ENCODE measurements around the gene NFATC2.
"Not testable (repeated sequence)": the region's sequence is repeated elsewhere in the genome, so short reads cannot be mapped to it uniquely, and the experiment has no call there.

The NFATC2 gene

DNA sequence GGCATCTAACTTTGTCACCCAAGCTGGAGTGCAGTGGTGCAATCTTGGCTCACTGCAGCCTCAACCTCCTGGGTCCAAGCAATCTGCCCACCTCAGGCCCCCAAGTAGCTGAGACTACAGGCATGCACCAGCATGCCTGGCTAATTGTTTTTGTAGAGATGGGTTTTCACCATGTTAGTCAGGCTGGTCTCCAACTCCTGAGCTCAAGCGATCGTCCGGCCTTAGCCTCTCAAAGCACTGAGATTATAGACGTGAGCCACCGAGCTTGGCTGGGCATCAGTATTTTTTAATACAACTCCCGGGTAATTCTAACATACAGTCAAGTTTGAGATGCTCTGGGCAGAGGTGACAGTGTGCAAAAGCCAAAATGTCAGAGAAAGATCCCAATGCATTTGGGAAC lies 73.5 kb downstream of the NFATC2 start:
- DNase-seq, result no peak

DNA sequence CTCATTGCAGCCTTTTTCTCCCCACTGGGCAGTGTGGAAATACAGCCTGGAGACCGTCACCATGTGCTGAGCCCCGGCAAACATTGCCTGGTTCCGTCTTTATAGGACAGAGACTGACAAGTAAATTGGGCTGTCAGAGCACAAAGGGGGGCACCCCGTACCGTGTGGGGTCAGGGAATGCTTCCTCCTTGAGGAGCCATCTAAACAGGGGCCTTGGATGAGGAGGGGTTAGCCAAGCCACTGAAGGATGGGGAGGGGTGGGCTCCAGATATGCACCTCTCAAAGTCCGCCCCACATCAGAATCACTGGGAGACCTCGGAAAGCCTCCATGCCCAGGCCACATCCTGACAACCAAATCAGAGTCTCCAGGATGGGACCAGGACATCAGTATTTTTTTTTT lies 73.9 kb downstream of the NFATC2 start:
- DNase-seq, result no peak

DNA sequence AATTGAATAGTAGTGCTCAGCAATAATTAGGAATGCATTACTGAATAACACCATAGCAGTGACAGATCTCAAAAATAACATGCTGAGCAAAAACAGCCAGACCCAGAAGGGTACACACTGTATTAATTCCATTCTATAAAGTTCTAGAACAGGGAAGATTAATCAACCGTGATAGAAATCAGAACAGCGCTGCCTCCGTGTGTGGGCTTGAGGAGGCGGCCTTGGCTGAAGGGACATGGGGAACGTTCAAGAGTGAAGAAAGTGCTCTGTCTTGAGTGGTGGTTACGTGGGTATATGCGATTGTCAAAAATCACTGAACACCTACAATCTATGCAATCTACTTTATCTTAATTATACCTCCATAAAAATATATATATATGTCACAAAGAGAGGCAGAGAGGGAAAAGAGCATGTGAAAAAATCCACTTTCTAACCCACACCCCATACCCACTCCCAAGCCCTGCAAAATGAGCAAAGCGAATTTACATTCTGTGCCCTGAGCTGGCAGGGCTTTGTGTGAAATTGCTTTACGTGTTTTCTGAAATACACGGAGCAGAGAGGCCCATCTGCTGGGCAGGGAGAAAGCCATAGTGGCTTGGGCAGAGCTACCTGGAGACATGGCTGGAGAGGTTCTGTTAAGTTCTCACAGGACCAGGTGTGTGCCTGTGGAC lies 74.4 kb downstream of the NFATC2 start:
- DNase-seq, result no peak

DNA sequence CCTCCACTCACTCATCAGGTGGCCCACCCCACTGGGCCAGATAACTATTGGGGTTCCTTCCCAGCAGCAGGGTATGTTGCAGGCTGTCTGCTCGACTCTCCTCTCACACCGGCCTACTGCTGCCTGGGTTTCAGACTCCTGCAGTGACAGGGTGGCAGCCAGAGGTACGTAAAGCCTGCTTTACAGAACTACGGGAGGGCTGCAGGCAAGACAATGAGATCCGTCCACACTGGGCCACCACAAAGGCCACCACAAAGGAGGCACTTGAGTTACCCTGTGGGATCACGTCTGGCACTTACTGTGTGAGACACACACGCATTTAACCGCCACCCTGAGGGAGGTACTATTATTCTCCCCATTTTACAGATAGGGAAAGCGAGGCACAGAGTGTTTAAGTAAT lies 78.5 kb downstream of the NFATC2 start:
- no peak for DNase-seq

DNA sequence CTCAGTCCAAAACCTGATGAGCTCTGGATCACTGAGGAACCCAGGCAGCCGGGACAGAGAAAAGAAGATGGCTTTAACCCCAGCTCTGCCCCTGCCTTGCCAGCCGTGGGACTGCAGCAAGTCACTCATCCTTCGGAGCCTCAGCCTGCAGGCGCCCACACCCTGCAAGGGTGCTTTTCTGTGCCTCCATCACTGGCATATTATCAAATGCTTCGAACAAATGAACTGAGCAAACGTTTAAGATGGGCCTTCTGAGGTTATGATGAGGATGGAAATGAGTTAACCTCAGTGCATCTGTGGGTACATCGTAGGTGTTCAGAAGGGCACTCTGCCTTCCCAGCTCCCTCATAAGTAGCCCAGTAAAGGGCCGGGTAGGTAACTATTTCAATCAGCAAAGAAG lies 79.0 kb downstream of the NFATC2 start:
- no peak for DNase-seq

DNA sequence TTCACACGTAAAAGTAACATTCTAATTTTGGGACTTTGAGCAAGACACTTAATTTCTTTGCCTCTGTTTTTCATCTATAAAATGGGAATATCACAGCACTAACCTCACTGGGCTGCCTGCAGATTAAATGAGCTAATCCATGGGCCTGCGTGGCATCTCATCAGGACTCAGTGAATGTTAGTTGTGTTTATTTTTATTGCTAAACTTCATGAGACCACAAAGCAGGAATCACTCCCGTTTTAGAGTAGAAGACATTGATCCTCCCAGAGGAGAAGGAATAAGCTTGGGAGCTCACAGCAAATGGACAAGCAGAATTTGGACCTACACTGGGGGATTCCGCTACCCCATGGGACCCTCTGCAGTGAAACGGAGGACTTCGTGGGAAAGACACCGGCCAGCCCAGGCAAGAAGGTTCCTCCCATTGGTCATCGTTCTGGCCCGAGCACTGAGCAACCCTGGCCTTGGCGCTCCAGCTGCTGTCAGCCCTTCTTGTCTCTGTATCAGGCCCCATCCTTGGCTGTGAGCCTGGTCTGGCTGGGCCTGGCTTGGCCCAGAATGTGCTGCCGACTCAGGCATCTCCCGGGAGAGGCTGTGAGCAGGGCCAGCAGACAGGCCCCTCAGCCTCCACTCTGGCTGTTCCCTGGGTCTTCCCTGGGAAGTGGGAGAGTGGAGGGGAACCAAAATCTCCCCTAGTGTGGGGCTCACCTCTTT lies 79.8 kb downstream of the NFATC2 start:
- DNase-seq, result no peak

DNA sequence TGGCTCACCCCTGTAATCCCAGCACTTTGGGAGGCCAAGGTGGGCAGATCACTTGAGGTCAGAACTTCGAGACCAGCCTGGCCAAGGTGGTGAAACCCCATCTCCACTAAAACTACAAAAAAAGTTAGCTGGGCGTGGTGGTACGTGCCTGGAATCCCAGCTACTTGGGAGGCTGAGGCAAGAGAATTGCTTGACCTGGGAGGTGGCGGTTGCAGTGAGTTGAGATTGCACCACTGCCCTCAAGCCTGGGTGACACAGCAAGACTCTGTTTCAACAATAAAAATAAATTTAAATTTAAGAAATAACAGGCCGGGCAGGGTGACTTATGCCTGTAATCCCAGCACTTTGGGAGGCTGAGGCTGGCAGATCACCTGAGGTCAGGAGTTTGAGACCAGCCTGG lies 80.7 kb downstream of the NFATC2 start:
- not testable (repeated sequence) for DNase-seq

DNA sequence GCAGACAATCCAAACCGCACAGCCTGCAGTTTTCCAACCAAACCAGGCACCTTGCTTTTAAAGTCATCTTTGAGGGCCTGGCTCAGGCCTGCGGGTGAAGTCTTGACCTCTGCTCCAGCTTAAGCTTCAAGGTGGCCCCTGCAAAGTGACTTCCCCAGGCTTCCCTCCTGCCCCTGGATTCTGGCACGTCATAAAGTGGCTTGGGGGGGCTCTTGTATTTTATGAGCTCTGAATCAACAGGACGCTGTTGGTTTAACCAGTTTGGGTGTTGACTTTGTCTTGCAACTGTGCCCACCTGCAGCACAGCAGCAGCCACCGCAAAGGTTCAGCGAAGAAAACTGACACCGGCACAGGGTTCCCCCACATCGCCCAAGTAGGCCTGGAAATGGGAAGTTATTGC lies 81.2 kb downstream of the NFATC2 start:
- no peak for DNase-seq

DNA sequence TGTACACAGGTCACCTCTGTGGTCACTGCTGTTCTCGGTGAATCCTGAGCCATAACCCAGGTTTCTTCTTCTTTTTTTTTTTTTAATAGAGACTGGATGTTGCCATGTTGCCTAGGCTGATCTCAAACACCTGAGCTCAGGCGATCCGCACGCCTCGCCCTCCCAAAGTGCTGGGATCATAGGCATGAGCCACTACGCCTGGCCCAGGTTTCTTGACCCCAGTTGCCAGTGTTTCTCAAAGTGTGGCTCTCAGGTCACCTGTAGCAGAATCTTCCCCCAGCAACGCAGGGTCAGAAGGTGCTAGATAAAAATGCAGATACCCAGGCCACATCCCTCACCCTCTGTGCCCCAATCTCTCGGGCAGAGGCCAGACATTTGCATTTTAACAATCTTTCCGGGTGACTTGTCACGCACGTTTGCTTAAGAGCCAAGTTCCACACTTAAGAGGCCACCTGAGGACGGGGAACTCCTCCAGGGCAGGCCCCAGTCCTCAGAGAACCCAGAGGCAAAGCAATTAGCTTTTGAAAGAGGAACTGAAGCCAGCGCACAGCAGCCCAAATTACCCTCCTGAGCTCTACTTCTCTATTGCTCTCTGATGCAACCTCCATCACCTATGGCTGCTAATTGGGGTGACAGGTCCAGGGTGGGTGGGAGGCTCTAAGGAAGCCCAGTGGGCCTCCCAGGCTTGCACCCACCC lies 81.8 kb downstream of the NFATC2 start:
- DNase-seq, result no peak

DNA sequence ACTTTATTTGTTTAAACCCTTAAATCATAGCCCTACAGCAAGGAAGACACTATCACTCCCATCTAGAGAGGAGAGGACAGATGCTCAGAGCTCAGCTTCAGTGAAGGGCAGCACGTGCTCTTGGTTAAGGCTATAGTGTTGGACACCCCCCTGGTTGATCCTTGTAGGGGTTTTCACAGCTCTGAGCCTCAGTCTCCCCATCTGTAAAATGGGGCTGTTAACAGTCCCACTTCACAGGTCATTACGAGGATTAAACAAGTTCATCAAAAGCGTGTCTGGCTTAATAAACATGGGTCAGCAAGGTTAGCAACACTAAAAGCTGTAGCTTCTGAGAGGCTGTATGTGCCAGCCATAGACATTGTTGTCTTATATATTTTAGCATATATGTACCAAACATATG lies 82.4 kb downstream of the NFATC2 start:
- no peak for DNase-seq

DNA sequence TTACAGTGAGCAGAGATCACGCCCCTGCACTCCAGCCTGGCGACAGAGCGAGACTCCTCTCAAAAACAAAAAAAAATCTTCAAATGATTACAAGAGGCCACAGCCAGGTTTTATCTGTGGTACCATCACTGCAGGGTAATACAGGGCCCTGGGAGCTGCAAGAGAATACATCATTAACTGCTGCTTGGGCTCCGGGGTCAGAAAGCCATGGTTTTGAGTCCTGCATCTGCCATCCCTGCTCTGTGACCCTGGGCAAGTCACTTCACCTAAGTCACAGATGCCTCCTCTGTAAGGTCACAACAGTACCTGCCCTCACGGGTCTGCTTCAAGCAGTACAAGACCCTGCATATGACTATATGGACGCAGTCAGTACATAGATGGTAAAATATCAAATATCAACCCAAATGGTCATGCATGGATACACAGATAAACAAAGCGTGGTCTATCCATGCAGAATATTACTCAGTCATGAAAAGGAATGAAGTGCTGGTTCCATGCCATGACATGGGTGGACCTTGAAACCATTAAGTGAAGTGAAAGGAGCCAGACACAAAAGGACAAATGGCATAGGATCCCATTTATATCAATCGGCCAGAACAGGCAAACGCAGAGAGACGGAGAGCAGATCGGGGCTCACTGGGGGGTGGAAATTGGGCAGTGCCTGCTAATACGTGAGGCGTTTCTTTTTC lies 83.6 kb downstream of the NFATC2 start:
- DNase-seq, result no peak

DNA sequence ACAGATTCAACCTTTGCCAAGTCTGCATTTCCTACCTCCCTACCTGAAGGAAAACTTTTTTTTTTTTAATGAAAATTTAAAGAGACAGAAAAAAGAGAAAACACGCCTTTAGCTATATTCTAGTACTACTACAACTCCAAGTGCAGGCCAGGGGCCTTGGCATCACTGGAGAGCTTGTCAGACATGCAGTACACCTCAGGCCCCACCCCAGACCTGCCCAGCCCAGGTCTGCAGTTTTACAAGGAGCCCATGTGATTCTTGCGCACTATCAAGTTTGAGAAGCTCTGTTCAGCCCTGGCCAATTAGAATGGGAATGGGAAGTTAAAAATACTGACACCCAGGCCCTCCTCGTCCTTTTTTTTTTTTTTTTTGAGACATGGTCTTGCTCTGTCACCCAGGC lies 85.0 kb downstream of the NFATC2 start:
- DNase-seq, result no peak

DNA sequence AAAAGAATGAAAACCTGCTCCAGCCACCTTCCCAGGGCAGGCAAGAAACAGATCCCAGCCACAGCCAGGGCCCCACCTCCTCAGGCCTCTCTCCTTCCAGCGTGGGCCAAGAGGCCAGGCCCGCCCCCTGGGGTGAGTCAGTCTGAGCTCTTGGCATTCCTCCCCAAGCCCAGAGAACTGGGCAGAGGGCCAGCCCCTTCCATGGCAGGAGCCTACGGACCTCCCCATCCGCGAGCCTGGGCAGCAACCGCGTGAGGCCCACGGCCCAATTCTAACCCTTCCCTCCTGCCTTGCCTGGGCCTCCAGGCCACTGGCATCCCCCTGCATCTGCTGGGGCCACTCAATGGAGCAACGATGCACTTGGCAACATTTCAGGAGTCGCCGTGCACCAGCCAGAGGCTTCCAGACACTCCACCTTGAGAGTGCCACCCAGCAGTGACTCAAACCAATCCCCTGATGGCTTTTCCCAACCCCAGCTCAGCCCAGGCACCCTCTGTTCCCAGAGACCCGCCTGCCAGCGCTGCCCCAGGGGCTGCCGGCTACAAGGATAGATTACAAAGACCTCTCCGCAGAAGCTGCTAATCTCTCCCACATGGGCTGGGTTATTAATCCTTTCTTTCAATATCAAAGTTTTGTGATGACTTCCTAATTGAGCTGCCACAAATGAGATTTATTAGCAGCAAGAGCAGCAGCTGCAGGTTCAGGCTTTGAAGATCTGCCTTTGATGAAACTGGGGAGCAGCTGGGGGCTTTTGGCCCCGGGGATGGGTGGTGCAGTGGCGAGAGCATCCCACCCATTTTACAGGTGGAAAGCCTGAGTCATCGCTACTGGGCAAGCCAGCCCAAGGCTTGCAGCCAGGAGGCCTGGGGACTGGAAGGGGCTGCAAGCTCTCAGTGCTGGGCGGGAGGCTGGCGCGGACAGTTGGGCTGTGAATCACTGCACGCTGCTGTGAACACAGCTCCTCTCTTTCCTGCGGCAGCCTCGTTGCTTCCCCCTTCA lies 85.7 kb downstream of the NFATC2 start:
- DNase-seq, result peak; percentile 15

DNA sequence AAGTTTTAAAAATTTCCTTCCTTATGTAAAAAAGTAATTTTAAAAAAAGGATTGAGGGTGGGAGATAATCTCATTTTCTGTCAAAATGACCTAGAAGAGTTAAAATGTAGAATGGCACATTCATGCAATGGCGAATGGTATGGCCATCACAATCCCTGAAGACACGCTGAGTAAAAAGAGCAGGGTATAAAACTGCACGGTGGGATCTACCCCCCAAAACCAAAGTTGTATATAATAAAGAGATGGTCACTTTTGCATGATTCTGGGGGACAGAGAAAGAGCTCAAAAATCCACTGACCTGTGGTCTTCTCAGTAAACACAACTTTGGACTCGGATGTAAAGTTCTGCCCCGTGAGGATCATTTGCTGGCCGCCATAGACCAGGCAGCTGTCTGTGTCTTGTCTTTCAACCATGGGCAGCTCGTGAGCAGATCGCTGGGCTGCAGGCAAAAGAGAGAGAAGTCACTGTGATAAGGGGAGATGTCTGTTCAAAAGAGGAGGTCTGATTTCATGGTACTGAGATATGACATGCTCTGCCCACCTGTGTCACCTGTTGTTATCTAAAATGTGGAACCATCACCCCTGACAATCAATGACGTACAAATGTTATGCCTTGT lies 88.2 kb downstream of the NFATC2 start:
- no peak for DNase-seq

DNA sequence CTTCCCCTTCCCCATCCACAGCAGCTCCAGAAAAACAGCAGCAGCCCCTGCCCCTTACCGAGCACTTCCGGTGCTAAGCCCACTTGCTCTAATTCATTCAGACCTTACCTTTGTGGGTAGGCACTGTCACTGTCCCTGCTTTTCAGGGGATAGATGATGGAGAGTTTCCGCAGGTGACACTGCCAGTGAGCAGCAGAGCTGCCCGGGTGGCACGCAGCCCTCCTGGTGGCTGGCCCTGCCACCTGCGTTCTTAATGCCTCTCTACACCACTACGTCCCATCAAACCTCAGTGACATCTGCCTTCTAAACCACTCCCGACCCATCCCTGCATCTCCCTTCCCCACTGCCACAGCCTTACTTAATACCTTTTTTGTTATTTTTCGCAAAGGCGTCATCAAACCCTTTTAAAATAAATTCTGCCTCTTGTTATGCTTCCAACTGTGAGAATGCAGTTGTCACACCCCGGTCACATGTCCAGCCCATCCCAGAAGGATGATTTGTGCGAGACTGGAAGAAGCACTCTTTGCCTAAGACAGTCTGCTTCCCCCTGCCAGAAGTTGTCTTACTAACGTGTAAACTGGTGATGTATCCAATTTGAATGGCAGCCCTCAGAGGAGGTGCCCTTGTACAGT lies 89.7 kb downstream of the NFATC2 start:
- no peak for DNase-seq

DNA sequence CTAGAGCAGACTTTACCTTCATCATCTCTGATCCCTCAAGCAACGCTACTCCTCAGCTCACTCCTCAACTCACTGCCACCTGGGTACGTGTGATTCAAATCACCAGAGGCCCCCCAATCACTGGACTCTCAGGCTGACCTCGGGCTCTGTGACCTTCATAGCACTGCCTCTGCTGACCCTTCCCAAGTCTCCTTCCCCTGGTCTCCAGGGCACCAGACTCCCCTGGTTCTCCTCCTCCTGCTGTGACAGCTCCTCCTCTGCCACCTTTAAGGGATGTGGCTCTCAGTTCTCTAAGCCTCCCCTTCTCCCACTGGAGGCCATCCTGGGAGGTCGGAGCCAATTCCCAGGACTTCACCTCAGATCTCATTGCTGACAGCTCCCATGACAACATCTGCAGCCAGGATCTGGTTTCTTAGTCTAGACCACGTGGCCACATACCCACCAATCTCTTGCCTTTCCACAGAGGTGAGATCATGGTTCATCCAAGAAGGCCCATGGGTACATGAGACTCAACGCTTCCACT lies 90.4 kb downstream of the NFATC2 start:
- no peak for DNase-seq

DNA sequence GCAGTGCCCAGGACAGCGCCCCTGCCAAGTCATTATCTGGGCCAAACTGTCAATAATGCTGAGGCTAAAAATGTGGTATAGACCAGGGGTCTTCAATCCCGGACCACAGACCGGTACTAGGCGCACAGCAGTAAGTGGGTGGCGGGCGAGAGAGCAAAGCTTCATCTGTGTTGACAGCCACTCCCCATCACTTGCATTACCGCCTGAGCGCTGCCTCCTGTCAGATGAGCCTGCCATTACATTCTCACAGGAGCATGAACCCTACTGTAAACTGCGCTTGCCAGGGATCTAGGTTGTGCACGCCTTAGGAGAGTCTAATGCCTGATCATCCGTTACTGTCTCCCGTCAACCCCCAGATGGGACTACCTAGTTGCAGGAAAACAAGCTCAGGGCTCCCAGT lies 91.0 kb downstream of the NFATC2 start:
- DNase-seq, result no peak

DNA sequence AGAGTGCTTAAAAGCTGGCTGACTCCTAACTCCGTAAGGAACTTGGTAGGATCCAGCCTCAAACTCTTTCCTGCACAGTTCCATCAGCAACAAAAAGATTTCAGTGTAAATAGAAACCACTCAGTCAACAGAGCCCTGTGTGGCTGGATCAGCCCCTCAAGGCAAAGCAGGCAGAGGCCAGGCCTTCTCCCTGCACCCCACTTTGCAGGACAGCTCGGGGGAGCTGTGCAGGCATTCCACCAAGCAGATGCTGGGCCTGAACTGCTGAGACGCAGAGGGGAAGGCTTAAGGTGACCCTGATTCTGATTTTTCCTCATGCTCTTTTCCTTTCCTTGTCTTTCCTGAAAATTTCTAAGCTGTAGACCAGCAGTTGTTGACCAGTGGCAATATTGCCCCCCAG lies 91.5 kb downstream of the NFATC2 start:
- no peak for DNase-seq

DNA sequence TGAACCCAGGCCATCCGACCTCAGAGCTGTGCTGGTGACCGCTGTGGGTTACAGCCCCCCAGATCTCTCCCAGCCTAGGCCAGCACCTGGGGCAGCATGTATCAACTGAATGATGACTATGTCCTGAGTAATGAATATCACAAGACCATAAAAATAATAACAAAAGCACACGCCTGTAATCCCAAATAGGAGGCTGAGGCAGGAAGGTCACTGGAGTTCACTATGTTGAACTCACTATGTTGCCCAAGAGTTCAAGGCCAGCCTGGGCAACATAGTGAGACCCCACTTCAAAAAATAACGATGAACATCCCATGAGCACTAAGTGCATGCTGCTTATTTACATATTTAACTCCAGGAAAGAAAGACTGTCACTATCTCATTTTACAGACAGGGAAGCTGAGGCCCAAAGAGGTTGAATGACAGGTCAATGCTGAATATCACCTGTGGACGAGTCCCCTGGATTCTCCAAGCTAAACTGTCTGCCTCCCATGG lies 92.3 kb downstream of the NFATC2 start:
- no peak for DNase-seq

DNA sequence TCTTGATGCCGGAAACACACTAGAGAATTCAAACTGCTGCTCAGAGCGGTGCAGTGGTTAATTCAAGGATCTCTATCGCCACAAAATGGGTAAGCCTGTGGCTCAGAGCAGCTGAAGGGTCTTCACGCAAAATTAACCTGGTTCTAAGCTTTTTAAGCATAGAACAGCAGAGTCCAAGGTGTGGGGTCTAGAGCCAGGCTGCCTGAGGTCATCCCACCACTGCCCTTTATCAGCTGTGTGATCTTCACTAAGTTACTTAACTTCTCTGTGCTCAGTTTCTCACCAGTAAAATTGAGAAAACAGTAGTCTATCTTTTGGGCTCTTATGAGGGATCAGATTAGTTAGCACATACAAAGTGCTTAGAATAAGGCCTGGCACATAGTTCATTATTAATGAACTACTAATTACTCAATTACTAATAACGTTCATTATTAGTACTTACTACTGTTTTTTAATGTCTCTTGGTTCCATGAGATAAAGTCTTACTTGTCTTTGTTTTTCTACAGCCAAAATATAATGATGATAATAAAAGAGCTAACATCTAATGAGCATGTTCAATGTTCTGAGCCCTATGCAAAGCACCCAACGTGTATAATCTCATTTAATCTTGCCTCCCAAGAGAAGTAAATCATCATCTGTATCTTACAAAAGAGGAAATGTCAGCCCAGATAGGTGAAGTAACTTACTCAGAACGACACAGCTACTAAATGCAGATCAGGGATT lies 92.9 kb downstream of the NFATC2 start:
- no peak for DNase-seq

All from activated CD4-positive, alpha-beta T cell treated with anti-CD3 and anti-CD28 coated beads, Interleukin-2, amount 50 U/mL, for 1 hour (primary cell).